HCT116 (cell line): ENCODE results near the gene SOCS7.

Source experiments
- CTCF ChIP-seq, 3 experiments: fragments of 200-600 bp in 1 of 3; sonication (generic) in 1 of 3; IDR thresholded peaks in 2 of 3; conservative IDR thresholded peaks in 1 of 3; 2 replicates each; pipeline ENCODE4 v1.5.1; 2012 to 2017; ENCODE audit warnings: low read depth in 2 of 3, low read length in 2 of 3, antibody characterized with exemption in 1 of 3, borderline replicate concordance in 1 of 3, control low read depth in 1 of 3, mild to moderate bottlenecking in 1 of 3, mixed read lengths in 1 of 3, mixed run types in 1 of 3, moderate library complexity in 1 of 3; ENCODE audit not compliant: insufficient read depth in 1 of 3
- MAX ChIP-seq: IDR thresholded peaks from 2 replicates; pipeline ENCODE4 v1.6.1; 2012

- no peak for TF ChIP-seq MAX
- TF ChIP-seq CTCF (IDR thresholded peaks at IDR 0.05 in 2 of 3, conservative IDR thresholded peaks at IDR 0.05 in 1 of 3; ENCODE audit: borderline replicate concordance in 1 of 3, insufficient read depth in 1 of 3, low read depth in 2 of 3, low read length in 2 of 3) = no peak
These were observed 3.6 kb downstream of the SOCS7 start for GRCh38 chr17:38355251-38355650.
